GOT3 (cell line): ENCODE measurements around the gene MTAP.

ENCODE experiments used
- DNase-seq: peaks from one replicate; lab custom pipeline; 2025; ENCODE audit warnings: mixed read lengths; lab: John Stamatoyannopoulos, UW

Gene MTAP

DNA sequence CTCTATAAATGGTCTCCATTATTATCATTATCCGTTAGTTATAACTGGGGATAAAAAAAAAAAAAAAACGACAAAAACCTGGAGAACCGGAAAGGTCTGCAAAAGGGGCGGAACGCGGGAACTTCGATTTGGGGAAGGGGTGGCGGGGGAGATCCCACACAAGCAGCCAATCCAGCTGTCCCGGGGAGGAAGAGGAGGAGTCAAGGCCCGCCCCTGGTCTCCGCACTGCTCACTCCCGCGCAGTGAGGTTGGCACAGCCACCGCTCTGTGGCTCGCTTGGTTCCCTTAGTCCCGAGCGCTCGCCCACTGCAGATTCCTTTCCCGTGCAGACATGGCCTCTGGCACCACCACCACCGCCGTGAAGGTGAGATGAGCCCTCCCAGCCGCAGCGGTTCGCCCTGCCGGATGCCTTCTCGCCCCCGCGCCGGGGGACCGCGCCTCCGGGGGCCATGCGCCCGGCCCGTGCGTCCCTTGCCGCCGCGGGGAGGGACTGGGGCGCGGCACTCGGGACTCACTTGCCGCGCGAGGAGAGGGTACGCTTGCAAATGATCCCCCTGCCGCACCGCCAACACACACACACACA is at the start of gene MTAP:
Gene MTAP, plus strand, starts transcription at position 219 of the 583 bp plus-strand sequence. Its CDS starts 113 bp downstream, at position 332.
- DNase-seq, result peak; percentile 21

DNA sequence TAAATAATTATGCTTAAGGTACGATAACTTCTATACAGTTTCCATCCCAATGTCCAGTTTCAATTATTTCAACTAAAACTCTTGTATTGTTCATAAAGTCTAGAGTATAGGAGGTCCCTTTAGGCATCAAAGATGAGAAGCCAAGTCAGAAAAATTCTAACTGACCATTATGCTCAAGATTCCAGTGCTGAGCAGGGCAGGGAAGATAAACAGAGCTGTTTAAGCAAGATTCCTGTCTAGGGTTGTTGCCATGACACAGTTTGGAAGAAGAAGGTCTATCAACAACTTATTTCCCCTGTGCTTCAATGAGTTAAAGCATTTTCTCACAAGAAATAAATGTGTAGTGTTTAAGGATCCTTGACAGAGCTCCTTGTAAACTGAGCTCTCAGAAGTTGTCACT is 48.9 kb upstream of the MTAP start:
- no peak for DNase-seq

DNA sequence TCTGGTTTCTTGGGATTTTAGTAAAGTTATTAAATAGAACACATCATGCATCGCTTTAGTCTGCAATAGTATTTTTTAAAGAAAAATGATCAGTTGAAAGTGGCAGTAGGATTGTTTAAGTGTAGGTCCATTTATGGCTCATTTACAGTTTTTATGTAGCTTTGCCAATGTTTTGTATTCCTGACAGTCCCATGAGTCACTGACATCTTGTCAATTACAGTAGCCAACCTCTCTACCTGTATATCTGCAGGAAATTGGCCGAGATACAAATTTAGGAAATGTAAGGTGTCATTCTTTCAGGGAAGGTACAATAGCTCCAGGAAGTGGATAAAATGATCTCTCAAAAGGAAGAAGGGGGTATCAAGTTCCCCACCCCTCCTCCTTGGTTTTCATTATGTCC is 47.7 kb upstream of the MTAP start:
- DNase-seq, result no peak

DNA sequence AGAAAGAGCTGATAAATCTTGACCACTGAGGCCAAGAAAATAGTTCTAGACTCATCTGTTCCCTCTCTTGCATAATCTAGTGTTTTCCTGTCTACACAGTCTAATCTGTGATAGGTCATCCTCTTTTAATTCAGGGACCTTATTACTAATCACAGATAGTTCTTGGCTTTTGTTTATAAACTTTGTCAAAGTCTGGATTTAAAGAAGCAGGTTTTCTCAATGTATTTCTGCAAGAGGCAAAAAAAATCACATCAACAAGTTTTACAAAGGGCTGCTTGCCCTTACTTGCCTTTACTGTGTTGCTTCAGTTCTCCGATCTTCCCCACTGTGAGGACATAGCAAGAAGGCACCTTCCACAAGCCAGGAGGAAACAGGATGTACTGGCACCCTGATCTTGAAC is 43.9 kb upstream of the MTAP start:
- no peak for DNase-seq

DNA sequence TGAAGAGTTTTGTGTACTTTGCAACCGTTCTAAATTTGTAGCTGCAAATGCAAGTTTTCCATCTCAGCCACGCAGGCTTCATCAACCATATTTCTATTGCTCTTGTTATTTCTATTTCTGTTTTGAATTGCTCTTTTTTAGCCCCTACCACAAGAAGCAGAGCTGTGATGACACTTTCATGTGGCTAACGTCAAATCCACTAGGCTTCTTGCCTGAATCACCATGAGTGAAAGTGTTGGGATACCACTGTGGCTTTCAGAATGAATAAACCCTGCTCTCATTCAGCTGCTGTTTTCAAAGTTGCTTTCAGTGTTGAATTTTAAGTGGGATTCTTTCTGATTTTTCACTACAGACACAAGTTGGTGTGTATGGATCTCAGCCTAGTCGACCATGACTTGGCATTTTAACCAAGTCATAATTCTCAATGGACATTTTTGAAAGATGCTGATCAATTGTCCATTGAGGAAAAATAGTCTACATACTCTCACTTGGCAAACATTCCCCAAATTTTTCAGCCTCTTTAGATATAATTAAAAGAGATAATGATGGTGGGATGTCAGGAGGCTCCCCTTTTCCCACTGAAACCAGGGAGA is 41.0 kb upstream of the MTAP start:
- DNase-seq, result no peak

DNA sequence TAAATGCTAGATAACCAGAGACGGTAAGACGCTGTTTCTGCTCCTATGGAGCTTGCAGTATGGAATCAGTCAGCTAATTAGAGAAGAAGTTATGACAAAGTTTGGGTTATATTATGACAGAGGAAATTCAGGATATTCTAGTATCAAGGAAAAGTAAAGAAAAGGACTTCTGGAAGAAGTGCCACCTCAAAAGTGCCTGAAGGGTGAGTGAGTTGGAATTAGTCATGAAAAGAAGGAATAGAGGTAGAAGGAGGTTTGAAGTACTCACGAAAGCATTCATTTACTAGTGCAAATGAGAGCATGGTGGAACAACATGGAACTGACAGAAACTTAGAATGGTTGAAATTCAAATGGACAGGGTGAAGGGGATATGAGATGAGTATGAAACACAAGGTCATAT is 40.4 kb upstream of the MTAP start:
- DNase-seq, result no peak

DNA sequence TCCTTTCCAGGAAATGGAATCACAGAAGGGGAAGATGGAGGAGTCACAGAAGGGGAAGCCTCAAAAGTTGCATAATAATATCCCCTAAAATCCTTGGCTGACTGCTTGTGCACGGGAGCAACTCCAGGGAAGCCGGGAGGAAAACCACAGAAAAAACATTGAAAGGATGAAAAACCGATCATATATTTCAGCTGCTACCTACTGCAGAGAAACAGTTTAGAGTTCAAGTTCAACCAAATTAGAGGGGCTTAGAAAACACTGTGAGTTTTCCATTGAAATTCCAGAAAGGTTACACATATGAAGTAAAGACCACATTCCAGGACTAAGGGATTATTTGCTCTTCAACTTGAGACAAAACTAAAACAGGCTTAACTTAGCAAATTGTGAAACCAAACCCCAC is 37.6 kb upstream of the MTAP start:
- no peak for DNase-seq

DNA sequence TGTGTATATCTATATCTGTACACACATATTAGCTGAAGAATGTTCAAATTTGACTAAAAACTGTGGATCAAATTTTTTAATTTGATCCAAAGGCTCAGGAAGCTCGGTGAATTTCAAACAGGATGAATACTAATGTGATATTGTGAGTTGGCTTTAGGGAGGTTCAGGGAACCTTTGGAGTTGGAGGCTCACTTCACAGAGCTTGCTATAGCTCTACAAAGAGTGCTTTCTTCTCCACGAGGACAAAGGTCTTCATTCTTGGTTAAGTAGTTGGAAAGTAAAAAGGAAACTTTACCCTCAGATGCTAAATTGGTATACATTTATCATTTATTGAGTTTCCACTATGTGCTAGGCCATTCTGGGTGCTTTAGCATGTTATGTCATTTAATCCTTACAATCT is 36.3 kb upstream of the MTAP start:
- DNase-seq, result no peak

DNA sequence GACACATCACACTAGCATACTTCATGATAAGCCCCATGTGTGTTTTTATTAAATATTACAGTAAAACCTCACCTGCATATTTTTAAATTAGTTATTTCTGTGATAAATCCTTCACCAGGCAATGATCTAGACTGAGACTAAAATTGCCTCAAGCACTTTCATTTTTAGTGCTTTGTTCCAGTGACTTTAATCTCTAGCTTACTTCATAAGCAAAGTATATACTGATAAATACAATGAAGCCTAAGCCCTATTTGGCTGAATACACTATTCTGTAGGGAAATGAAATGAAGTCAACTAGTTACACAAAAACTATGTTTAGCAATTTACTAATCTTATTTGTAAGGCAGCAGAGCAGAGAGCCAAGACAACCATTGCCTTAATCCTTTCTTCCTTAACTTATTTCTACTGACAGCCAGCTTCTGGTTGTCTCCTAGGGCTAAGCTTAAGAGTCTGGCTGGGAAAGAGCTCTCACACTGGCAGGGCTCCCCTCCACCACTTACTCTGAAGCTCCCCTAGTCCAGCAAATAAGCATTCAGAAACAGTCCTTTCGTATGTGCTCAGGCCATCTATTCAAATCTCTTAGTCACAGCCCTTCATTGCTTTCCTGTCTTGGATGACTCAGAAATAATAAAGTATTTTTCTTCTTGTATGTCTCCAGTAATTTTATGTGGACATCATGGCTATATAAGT is 31.4 kb upstream of the MTAP start:
- DNase-seq, result no peak

DNA sequence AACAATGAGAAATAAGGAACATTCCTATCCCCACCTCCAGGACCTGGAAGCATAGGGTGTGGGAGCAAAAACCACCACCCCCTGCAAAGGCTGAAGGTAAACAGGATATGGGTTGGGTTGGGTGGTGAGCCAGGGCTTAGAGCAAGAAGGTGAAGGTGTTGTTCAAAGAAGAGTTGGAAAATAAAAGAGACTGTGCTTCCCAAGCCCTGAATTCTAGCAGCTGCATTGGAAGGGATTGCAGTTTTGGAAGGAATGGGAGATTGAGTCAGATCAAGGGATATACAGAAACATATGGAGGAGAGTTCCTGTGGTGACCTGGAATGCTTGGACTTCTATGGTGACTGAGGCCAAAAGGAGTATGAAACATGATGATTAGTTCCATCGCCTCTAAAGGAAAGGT is 24.7 kb upstream of the MTAP start:
- no peak for DNase-seq

DNA sequence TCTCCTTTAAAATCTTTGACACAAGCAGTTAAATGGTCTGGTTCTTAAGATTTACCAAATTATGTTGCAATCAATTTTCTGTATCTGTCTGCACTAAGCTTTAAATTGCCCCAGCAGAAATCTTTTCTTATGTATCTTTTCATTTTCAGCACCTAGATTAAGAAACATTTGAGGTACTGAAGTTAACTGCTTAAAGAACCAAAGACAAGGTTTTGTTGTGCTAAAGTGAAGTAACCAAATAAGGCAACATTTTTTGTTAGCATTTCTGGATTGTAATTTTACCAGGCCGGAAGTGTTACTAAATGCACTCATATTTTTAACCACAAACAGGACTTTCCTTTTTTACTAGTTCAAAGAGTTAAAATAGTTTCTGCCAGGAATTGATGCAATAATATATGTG is 24.1 kb upstream of the MTAP start:
- DNase-seq, result no peak

DNA sequence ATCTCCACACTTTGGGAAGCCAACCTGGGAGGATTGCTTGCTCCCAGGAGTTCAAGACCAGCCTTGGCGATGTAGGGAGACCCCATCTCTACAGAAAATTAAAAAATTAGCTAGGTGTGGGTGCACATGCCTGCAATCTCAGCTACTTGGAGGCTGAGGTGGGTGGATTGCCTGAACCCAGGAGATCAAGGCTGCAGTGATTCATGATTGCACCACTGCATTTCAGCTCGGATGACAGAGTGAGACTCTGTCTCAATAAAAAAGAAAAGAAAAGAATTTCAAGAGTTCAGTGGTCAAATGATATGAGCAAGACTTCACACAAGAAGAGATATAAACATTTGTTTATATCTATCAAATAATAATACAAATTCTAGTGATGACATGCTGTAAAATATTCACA is 23.0 kb upstream of the MTAP start:
- no peak for DNase-seq

DNA sequence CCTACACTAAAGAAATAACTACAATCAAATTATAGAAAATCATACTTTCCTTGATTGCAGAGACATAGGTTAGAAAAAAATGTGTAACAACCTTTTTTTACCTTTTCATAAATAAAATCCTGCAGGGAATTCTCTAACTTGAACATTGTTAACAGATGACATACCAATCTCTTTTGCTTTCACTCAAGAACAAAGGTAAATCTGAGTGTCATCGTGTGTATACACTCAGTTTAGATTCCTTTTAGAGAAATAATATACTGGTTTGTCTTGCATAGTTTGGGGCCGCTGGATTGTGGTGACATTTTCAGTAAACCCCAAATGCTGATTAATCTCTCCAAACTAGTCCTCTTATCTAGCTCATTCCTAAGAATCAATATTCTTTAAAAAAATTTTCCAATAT is 20.8 kb upstream of the MTAP start:
- no peak for DNase-seq

DNA sequence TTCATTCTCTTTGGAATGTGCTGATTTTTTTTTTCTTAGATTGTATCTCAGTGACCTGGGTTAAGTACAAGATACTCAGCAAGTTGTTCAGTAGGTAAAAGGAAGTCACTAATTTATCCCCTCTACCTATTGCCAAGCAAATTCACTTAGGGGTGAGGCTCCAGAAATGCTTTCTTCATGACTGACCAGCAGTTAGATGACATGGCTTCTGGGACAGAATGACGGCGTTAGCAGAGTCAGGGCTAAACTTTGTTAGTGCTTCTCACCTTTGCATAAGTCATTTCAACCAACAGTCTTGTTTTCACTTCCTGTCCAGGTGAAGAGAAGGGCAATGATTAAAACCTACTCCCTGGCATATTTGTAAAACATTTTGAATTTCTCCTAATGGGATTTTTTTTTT is 20.2 kb upstream of the MTAP start:
- no peak for DNase-seq

DNA sequence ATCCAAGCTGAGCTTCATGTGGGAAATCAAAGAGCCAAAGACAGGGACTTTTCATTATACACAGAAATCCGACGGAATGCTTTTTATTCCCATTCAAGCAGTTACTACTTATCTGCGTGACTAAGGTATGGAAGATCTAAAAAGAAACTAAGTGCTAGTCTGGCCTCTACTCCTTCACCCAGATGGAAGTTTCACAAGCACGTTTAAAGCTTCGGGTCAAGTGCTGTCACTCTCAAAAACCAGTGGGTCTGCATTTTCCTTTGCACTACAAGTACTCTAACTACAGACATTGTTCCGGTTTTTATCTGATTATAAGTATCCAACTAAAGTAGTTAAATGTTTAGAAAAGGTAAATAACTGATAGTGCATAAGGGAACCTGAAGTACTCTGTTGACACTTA is 13.7 kb upstream of the MTAP start:
- DNase-seq, result no peak

DNA sequence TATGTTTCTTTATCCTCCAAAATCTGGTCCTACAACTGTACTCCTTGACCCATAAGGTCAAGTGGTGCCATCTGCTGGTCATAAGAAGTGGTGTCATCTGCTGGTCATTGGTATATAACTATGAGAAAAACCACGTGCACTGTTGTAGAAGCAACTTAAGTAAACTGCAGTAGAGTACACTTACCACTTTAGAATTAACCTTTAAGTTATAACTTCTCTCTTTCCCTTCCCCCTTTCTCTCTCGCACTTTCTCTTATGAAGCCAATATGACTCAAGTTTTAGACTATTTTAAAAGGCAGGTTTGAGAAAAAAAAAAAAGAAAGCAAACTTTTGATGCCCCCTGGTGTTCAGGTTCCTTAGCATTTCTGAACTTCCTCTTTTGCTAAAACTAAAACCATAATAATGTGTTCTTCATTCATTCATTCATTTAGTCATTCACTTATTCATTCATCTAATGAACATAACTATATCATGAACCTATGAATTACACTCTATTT is 12.8 kb upstream of the MTAP start:
- DNase-seq, result no peak

DNA sequence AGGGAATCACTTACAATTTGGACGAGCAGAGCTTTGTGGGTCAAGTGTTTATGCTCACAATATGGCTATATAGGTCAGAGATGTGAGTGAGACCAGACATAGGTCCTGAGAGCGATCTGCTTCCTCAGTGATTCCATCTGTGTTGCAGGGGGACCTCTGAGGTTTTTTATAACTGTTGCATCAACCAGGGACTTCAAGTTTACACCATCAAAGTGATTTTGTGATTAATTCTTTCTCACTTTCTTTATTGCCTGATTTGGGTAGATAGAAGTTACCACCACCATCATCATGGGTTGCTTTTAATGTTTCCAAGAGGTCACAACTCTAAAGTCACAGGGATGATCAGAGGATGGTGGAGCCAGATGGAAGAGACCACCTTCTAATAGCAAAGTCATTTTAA is 7.0 kb upstream of the MTAP start:
- DNase-seq, result no peak

DNA sequence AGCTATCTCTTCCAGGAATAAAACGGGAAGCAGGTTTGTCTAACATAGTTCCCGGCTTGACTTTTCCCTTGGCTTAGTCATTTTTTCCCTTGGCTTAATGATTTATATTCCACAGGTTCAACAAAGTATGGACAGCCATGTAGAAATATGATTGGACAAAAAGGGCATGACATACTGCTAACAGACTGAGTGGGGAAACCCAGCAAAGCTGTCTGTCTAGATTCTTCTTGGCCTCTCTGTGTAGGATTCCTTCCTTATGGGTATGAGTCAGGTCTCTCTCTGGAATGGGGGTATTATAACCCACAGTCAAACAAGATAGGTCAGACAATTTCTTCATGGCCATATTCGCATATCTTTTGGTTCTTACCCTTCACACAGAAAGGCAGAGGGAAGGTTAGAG is 5.7 kb upstream of the MTAP start:
- no peak for DNase-seq

DNA sequence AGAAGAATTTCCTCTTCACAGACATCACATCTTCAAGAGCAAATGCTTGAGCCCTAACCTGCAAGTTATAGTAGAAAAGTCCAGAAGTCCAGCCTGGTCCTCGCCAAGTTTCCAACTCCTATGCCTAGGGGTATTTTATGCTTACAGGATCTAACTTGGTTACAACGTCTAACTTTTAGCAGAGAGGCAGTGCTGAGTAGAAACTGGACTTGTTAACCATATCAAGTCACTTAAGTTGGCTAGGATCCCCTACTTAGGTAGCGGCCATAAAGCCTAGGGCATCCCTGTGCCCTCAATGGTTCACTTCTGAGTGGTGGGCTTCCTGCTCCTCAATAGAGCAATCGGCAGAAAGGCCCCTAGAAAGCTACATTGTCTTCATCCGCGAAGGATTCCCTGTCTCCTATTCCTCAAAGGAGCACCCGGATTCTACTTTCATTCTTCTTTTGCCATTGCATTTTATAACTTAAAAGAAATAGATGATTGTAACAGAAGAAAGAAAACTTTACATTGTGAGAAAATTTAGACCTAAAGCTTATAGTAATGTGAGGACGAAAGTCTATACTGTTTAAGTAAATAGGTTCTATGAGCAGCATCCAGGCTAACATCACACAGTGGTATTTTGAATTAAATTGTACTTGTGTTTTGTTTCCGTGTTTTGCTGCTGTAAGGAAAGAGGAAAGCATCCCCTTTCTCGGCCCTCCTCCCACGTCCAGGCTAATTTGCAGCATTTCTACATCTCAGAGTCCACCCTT is 1.3 kb upstream of the MTAP start:
- no peak for DNase-seq

DNA sequence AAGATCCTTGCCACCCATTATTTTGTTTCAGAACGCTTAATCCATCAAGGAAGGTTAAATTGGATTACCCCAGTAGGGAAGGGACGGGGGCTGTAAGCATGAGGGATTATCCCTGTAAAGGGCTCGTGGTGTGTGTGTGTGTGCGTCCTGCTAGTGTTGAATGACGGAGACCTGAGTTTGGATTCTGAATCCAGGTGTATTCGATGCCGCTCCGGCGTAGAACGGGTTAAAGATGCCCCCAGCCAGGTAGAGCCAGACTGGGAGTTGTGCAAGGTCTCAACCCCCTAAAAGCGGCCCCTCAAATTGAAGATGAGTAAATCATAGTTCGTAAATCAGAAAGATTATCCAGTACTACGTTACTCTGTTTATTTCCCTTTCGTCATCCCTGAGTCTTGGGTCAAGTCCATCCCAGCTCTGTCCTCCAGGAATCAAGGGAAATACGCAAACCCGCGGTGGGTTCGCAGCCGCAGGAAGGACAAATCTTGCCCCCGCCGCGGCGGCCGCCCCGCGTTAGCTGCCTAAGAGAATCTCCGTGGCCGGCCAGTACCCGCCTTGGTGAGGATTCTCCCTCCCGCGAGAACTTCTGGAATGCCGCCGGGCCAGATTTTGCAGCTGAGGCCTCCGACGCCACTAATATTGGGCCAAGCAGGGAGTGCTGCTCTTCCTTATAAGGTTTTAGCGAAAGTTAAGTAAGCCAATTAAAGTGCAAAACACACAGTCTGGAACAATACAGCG is 586 bp upstream of the MTAP start:
- DNase-seq, result no peak

DNA sequence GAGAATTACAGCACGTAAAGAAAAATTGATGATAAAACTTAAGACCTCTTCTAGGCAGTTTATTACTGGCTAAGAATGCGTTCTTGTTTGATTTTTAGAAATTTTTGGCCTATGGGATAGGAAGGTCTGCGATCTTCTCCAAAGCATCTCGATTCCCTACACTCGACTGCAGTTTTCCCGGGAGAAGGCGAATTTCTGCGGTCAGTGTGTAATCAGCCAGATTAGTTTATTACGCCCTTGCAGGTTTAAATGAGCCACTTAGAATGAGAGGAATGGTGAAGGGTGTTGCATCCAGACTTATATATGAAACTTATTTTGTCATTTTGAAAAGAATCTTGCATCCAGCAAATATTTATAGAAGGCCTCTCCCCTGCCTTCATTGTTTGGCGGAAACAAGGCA is 1.2 kb downstream of the MTAP start:
- DNase-seq, result no peak

DNA sequence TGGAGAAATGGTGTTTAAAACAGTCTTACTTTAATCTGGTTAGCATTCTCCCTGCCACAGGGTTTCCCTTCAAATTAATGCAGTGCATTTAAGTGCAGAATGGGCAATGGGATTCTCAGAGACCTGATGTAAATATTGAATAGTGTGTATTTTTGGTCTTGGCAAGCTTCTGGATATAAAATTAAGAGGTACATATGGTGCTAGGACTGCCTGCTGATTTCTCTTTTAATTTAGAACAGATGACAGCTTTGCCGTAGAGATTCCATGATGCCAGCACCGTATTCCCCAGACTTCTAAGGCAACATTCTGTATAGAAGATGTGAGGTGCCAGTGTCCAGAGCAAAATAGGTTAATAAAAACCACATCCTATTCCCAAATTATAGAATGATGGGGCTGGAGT is 1.9 kb downstream of the MTAP start:
- DNase-seq, result no peak
